ENCODE data around the gene CERS6. TPM values are rescaled to one million over a fixed set of nuclear protein-coding genes. Genes with fewer than 3 reads are reported as not detected.

CERS6 gene
- total RNA-seq, 4 donors from 2014 or later, result 46.6 to 67.7 (median 53.6) TPM

DNA sequence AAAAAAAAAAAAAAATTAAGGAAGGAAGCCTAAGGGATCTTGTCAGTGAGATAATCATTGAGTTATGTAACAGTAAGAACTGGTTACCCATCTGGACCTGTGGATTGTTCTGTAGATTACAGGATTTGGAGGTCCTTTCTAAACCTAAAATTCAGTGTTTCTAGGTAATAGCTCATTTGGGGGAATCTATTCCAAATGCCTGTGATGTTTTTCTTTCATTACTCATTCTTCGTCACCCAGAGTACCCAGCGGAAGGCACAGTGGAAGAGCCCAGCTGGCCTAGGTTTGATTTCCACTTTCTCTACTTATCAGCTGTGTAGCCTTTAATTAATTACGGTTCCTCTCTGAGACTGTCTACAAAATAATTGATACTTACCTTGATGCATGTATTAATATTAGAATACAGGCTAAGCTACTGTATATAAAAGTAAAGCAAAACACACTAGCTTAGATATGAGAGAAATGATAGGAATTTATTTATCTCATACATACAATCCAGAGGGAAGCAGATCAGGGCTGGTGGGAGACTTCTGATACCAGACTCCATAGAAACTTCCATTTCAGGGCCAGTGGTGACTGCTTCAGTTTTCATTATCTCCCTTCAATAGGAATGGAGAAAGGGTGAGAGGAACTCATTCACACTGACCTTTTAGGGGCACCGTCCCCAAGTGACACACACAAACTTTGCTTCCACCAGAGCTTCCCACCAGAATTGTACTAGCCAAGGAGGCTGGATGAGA is 230.6 kb downstream of the CERS6 start:
- Histone ChIP-seq H3K4me1 (peaks cover 6 to 26% (median 11%) of the 10 kb centered on the region in 4 donors), H3K4me3 (no peak overlapping the region), H3K27ac (replicated peaks in 1 of 4) (no peak overlapping the region), H3K27me3 (no peaks in the 10 kb centered on the region), H3K36me3 (peaks cover 0 to 4% (median 0%) of the 10 kb centered on the region in 4 donors), H3K9me3 (no peaks in the 10 kb centered on the region)
- intact Hi-C loops (cut with DNase I), result no loop called here
- WGBS, result 89% methylated on average over 4 of the region's 4 CpGs
- no peak for DNase-seq (ENCODE audit: extremely low spot score)
- TF ChIP-seq POLR2A (IDR thresholded peaks at IDR 0.05; ENCODE audit: low read depth) (no peak), EP300 (IDR thresholded peaks at IDR 0.05) (no peak), POLR2AphosphoS5 (IDR thresholded peaks at IDR 0.05) (no peak)
- TF ChIP-seq, protein P1, sequence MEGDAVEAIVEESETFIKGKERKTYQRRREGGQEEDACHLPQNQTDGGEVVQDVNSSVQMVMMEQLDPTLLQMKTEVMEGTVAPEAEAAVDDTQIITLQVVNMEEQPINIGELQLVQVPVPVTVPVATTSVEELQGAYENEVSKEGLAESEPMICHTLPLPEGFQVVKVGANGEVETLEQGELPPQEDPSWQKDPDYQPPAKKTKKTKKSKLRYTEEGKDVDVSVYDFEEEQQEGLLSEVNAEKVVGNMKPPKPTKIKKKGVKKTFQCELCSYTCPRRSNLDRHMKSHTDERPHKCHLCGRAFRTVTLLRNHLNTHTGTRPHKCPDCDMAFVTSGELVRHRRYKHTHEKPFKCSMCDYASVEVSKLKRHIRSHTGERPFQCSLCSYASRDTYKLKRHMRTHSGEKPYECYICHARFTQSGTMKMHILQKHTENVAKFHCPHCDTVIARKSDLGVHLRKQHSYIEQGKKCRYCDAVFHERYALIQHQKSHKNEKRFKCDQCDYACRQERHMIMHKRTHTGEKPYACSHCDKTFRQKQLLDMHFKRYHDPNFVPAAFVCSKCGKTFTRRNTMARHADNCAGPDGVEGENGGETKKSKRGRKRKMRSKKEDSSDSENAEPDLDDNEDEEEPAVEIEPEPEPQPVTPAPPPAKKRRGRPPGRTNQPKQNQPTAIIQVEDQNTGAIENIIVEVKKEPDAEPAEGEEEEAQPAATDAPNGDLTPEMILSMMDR (IDR thresholded peaks at IDR 0.05), result no peak

DNA sequence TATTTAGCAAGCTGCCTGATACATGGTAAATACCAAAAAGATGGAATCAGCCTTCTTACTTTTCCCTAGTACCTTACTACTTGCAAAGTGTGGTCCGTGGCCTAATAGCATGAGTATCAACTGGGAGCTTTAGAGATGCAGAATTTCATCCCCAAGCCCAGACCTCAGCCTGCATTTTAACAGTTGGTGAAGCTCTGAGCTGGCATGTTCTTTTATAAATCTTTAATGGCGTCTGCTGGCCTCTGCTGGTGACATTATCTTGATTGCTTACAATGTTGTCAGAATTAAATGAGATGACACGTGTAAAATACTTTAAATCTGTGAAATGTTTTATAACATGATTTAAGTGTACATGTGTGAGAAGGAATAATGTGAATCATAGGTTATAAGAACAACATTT is 231.2 kb downstream of the CERS6 start:
- Histone ChIP-seq H3K9me3 (no peaks in the 10 kb centered on the region), H3K36me3 (peaks cover 0 to 8% (median 0%) of the 10 kb centered on the region in 4 donors), H3K27me3 (no peaks in the 10 kb centered on the region), H3K27ac (replicated peaks in 1 of 4) (no peak overlapping the region), H3K4me1 (peaks cover 6 to 26% (median 11%) of the 10 kb centered on the region in 4 donors), H3K4me3 (no peak overlapping the region)
- no peak for TF ChIP-seq POLR2A (IDR thresholded peaks at IDR 0.05; ENCODE audit: low read depth)
- no peak for TF ChIP-seq POLR2AphosphoS5 (IDR thresholded peaks at IDR 0.05)
- TF ChIP-seq EP300 (IDR thresholded peaks at IDR 0.05), result no peak
- TF ChIP-seq, protein P1 (IDR thresholded peaks at IDR 0.05), result peak in 2 of 3 experiments; percentile 12 to 15
- intact Hi-C loops (cut with DNase I), result no loop called here
- WGBS, result 87% methylated on average over 3 of the region's 3 CpGs
- no peak for DNase-seq (ENCODE audit: extremely low spot score)

DNA sequence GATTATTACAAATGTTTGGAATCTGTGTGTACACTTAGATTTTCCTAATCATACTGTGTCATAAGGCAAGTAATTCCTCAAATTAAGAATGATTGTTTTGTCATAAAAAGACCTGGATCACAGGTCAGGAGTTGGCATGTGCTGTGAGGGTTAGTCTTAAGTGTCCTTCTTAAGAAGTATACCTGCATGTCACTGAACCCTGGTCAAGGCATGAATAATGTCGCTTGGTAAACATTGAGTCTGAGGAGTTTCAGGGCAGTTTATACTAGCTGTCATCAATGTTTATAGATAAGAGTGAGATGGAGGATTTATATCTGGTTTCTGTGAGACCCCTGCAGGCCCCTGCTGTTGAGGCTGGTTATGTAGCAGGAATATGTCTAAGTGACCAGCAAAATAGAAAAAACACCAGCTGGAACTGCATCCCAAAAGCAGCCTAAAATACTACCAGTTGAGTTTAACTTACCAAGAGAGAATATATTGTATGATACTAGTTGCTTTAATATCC is 234.4 kb downstream of the CERS6 start:
- Histone ChIP-seq H3K9me3 (no peaks in the 10 kb centered on the region), H3K27ac (replicated peaks in 1 of 4) (no peak overlapping the region), H3K27me3 (no peaks in the 10 kb centered on the region), H3K36me3 (peaks cover 0 to 14% (median 0%) of the 10 kb centered on the region in 4 donors), H3K4me3 (no peak overlapping the region), H3K4me1 (peaks cover 6 to 26% (median 11%) of the 10 kb centered on the region in 4 donors)
- WGBS, result 94% methylated on average over 1 of the region's 1 CpG
- no peak for TF ChIP-seq POLR2AphosphoS5 (IDR thresholded peaks at IDR 0.05)
- TF ChIP-seq, protein P1 (IDR thresholded peaks at IDR 0.05), result no peak
- TF ChIP-seq POLR2A (IDR thresholded peaks at IDR 0.05; ENCODE audit: low read depth), result no peak
- no peak for TF ChIP-seq EP300 (IDR thresholded peaks at IDR 0.05)
- no peak for DNase-seq (ENCODE audit: extremely low spot score)
- intact Hi-C loops (cut with DNase I), result no loop called here

DNA sequence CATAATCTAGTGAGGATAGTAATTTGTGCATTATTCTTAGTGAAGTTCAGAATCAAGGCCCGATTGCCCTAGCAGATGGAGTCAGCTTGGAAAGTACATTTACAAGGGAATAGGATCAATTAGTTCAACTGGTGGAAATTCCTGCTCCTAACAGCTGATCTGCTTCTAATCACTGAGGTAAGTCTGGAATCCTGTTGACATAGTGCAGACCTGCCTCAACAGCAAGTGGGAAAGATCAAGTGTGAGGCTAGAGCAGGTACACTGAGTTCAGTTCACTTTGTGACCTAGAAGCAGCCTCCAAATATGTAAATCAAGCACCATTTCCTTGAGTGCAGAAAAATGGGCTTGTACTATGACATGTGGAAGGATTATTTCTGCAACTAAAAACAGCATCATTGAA is 235.1 kb downstream of the CERS6 start:
- H3K9me3 ChIP-seq, result no peaks in the 10 kb centered on the region
- no peaks in the 10 kb centered on the region for H3K27me3 ChIP-seq
- no peak overlapping the region for H3K4me3 ChIP-seq
- TF ChIP-seq POLR2AphosphoS5 (IDR thresholded peaks at IDR 0.05) (no peak), POLR2A (IDR thresholded peaks at IDR 0.05; ENCODE audit: low read depth) (no peak), EP300 (IDR thresholded peaks at IDR 0.05) (no peak)
- TF ChIP-seq, protein P1 (IDR thresholded peaks at IDR 0.05), result no peak
- no peak overlapping the region for H3K27ac ChIP-seq (replicated peaks in 1 of 4)
- intact Hi-C loops (cut with DNase I), result no loop called here
- WGBS, result 85% methylated on average over 1 of the region's 1 CpG
- DNase-seq (ENCODE audit: extremely low spot score), result no peak
- peaks cover 0 to 21% (median 0%) of the 10 kb centered on the region in 4 donors for H3K36me3 ChIP-seq
- H3K4me1 ChIP-seq, result peaks cover 6 to 26% (median 11%) of the 10 kb centered on the region in 4 donors

Data from esophagus muscularis mucosa (tissue), 4 donors.